A549 (cell line): ENCODE results near the gene KMO. TPM values are rescaled to one million over a fixed set of nuclear protein-coding genes. Genes with fewer than 3 reads are reported as not detected.

ENCODE experiments used
- ATAC-seq, 2 experiments: fragments of 200-7000 bp in 1 of 2; fragments of >200 bp in 1 of 2; cut with Nextera tagmentation in 1 of 2; cut with Tn5 transposase in 1 of 2; 3 replicates each; pipeline versions ENCODE4 v1.8.0 to v1.9.1; 2018 to 2020; ENCODE audit warnings: mild to moderate bottlenecking in 1 of 2, moderate library complexity in 1 of 2
- CTCF ChIA-PET: fragments of 300-600 bp; sonication (Branson Sonifier 250); formaldehyde crosslinking; extraction: SDS; loops from one replicate; lab custom pipeline; 2021; ENCODE audit warnings: antibody characterized with exemption, inconsistent platforms; lab: Yijun Ruan, JAX
- POLR2A ChIA-PET: fragments of 350-600 bp; formaldehyde crosslinking; extraction: SDS; loops from one replicate; lab custom pipeline; 2021; ENCODE audit warnings: antibody characterized with exemption, inconsistent platforms; lab: Yijun Ruan, JAX
- DNase-seq, 2 experiments: peaks; one replicate each; pipeline versions ENCODE4 v3.0.0 to v3.0.0-alpha.2; 2011 to 2016; ENCODE audit warnings: low read depth in 1 of 2, low spot score in 1 of 2
- FAIRE-seq: peaks from 2 replicates; lab custom pipeline; 2011; peaks lifted over from hg19 to GRCh38; lab: Jason Lieb, UNC
- H3K27ac ChIP-seq, 2 experiments: fragments of >200 bp; sonication (Bioruptor Twin); formaldehyde crosslinking; 3 replicates each; pipeline ENCODE4 v1.5.1; 2016 to 2017
- H3K4me1 ChIP-seq: fragments of >200 bp; sonication (Bioruptor Twin); formaldehyde crosslinking; 3 replicates; pipeline ENCODE4 v1.6.1; 2016
- H3K4me2 ChIP-seq: fragments of >200 bp; sonication (Bioruptor Twin); formaldehyde crosslinking; 3 replicates; pipeline ENCODE4 v1.6.1; 2016
- H3K4me3 ChIP-seq: fragments of >200 bp; sonication (Bioruptor Twin); formaldehyde crosslinking; 3 replicates; pipeline ENCODE4 v1.5.1; 2016
- H3K9me3 ChIP-seq: fragments of >200 bp; sonication (Bioruptor Twin); formaldehyde crosslinking; 3 replicates; pipeline ENCODE4 v1.6.1; 2016
- ATOH8 ChIP-seq: fragments of 250-450 bp; sonication (Bioruptor Pico); IDR thresholded peaks from 2 replicates; pipeline ENCODE4 v1.5.0; 2020; ENCODE audit warnings: low read depth, mild to moderate bottlenecking, moderate library complexity
- BCL3 ChIP-seq: fragments of >200 bp; sonication (Bioruptor Twin); formaldehyde crosslinking; IDR thresholded peaks from 3 replicates; pipeline ENCODE4 v1.6.1; 2016
- CHD4 ChIP-seq: fragments of 200-600 bp; sonication (generic); IDR thresholded peaks from 2 replicates; pipeline ENCODE4 v1.6.1; 2016; ENCODE audit warnings: antibody characterized with exemption, mild to moderate bottlenecking, borderline replicate concordance
- CTCF ChIP-seq: fragments of >200 bp; sonication (Bioruptor Twin); formaldehyde crosslinking; IDR thresholded peaks from 3 replicates; pipeline ENCODE4 v1.5.1; 2016
- EP300 ChIP-seq, 2 experiments: fragments of >200 bp; sonication (Bioruptor Twin); formaldehyde crosslinking; IDR thresholded peaks; 2 replicates in 1 of 2; 3 replicates in 1 of 2; pipeline ENCODE4 v1.6.1; 2016 to 2017
- FOSL2 ChIP-seq, 2 experiments: fragments of 450-650 bp in 1 of 2; fragments of >200 bp in 1 of 2; sonication (Bioruptor Twin) in 1 of 2; formaldehyde crosslinking; IDR thresholded peaks; 2 replicates each; pipeline versions ENCODE4 v1.5.0 to v1.6.1; 2016 to 2020; ENCODE audit warnings: mild to moderate bottlenecking in 1 of 2, moderate library complexity in 1 of 2
- GATA3 ChIP-seq: IDR thresholded peaks from 2 replicates; pipeline ENCODE4 v1.6.1; 2012; ENCODE audit warnings: borderline replicate concordance
- JUNB ChIP-seq: fragments of >200 bp; sonication (Bioruptor Twin); formaldehyde crosslinking; IDR thresholded peaks from 2 replicates; pipeline ENCODE4 v1.6.1; 2016
- MAFK ChIP-seq: fragments of 450-650 bp; IDR thresholded peaks from 2 replicates; pipeline ENCODE4 v1.6.1; 2014; ENCODE audit not compliant: partially characterized antibody
- MAX ChIP-seq: IDR thresholded peaks from 2 replicates; pipeline ENCODE4 v1.6.1; 2012
- PBX3 ChIP-seq: IDR thresholded peaks from 2 replicates; pipeline ENCODE4 v1.6.1; 2012
- PHF8 ChIP-seq: fragments of 200-600 bp; sonication (generic); IDR thresholded peaks from 2 replicates; pipeline ENCODE4 v1.6.1; 2016; ENCODE audit warnings: low read depth, mild to moderate bottlenecking, antibody characterized with exemption, moderate library complexity, borderline replicate concordance
- RAD21 ChIP-seq, 2 experiments: fragments of >200 bp in 1 of 2; sonication (Bioruptor Twin) in 1 of 2; formaldehyde crosslinking in 1 of 2; IDR thresholded peaks in 1 of 2; conservative IDR thresholded peaks in 1 of 2; 2 replicates in 1 of 2; 3 replicates in 1 of 2; pipeline ENCODE4 v1.6.1; 2012 to 2018; ENCODE audit warnings: inconsistent platforms in 1 of 2
- RARB ChIP-seq: fragments of 250-450 bp; sonication (Bioruptor Pico); IDR thresholded peaks from 2 replicates; pipeline ENCODE4 v1.8.0; 2021; ENCODE audit warnings: mild to moderate bottlenecking, moderate library complexity
- RFX5 ChIP-seq: fragments of 450-650 bp; IDR thresholded peaks from 2 replicates; pipeline ENCODE4 v1.7.1; 2014; ENCODE audit warnings: antibody characterized with exemption, mild to moderate bottlenecking, moderate library complexity
- SMC3 ChIP-seq: fragments of >200 bp; sonication (Bioruptor Twin); formaldehyde crosslinking; IDR thresholded peaks from 3 replicates; pipeline ENCODE4 v1.6.1; 2018; ENCODE audit warnings: inconsistent platforms
- SREBF2 ChIP-seq: fragments of 450-650 bp; IDR thresholded peaks from 2 replicates; pipeline ENCODE4 v1.6.1; 2014; ENCODE audit warnings: mild to moderate bottlenecking, moderate library complexity
- ZC3H11A ChIP-seq: fragments of 450-650 bp; IDR thresholded peaks from 2 replicates; pipeline ENCODE4 v1.6.1; 2014; ENCODE audit warnings: antibody characterized with exemption, mild to moderate bottlenecking
- ZFP36 ChIP-seq: fragments of 450-650 bp; IDR thresholded peaks from 2 replicates; pipeline ENCODE4 v1.6.1; 2014; ENCODE audit warnings: borderline replicate concordance; ENCODE audit not compliant: partially characterized antibody
- ZSCAN20 ChIP-seq: fragments of 250-450 bp; sonication (Bioruptor Pico); IDR thresholded peaks from 2 replicates; pipeline ENCODE4 v1.8.0; 2022; ENCODE audit warnings: mild to moderate bottlenecking, moderate library complexity
- WGBS: methylation state at CpG from one replicate; pipeline ENCODE4 v1.1.6; 2017; ENCODE audit errors: missing lambda C conversion rate; 5-methylcytosine and 5-hydroxymethylcytosine counted together
- polyA plus RNA-seq, 4 experiments: library from polyadenylated mRNA; depleted of rRNA in 3 of 4; stranded (reverse); fragments of >200 nt; fragmentation: RNase III in 1 of 4; extraction: RNeasy Plus Mini Kit Qiagen cat#74134 plus additional on column Dnase treatment in 1 of 4; gene quantifications; 2 replicates in 3 of 4; 3 replicates in 1 of 4; pipeline ENCODE4 v1.2.3, GENCODE V29; 2011 to 2017

Gene KMO
- polyA plus RNA-seq, 2 of the 4 experiments (the other 2 are of a cell fraction) = 0.35 to 0.47 TPM

- H3K27ac ChIP-seq = no peak overlapping the region
- no peak for DNase-seq
- POLR2A ChIA-PET = no interaction called here
These were observed 57.3 kb downstream of the KMO start for GRCh38 chr1:241589521-241589920.

GRCh38 chr1:241590719-241591118 lies 58.5 kb downstream of the KMO start:
- Histone ChIP-seq H3K27ac (peak overlapping the region; percentile 56 to 82; a peak in 5 of 6 replicates), H3K4me3 (no peak overlapping the region), H3K4me1 (peaks cover 37% of the 10 kb centered on the region), H3K9me3 (no peaks in the 10 kb centered on the region), H3K4me2 (peak overlapping the region; percentile 53)
- WGBS = 77% methylated on average over 4 of the region's 4 CpGs
- ATAC-seq (peak in 1 of 2 experiments; percentile 23; a peak in 3 of 6 replicates), DNase-seq (no peak), FAIRE-seq (no peak)
- ChIA-PET CTCF (interaction anchor here (0.8 to 4.1 kb wide), 5 partner anchors 14 to 60 kb away, joined by 3 to 28 read pairs (median 4); no protein-coding TSS in a partner anchor), POLR2A (interaction anchor here (1.1 kb wide), 2 partner anchors 18 to 20 kb away, joined by 3 to 5 read pairs; no protein-coding TSS in a partner anchor)
- TF ChIP-seq ZC3H11A = no peak
- no peak for TF ChIP-seq FOSL2 (IDR thresholded peaks at IDR 0.05)
- TF ChIP-seq FOSL2 (CRISPR knock-in tag; IDR thresholded peaks at IDR 0.05) = no peak
- no peak for TF ChIP-seq MAFK
- no peak for TF ChIP-seq RARB
- TF ChIP-seq RFX5 = no peak
- no peak for TF ChIP-seq RAD21 (conservative IDR thresholded peaks at IDR 0.05 in 1 of 2, IDR thresholded peaks at IDR 0.05 in 1 of 2)
- TF ChIP-seq PHF8 = no peak
- TF ChIP-seq ZFP36 = no peak
- no peak for TF ChIP-seq ZSCAN20 (CRISPR knock-in tag)
- TF ChIP-seq CHD4 = no peak

More at GRCh38 chr1:241589521-241589920, 57.3 kb downstream of the KMO start:
- ATAC-seq = no peak
- no peak for TF ChIP-seq ATOH8
- no peak for TF ChIP-seq CTCF
- TF ChIP-seq SREBF2 = no peak
- TF ChIP-seq SMC3 = no peak
- TF ChIP-seq PBX3 = no peak
- TF ChIP-seq, all 56 proteins: peak for 0
- WGBS = 86% methylated on average over 7 of the region's 7 CpGs
- Histone ChIP-seq H3K4me1 (peaks cover 37% of the 10 kb centered on the region), H3K4me3 (no peak overlapping the region), H3K9me3 (no peaks in the 10 kb centered on the region), H3K4me2 (no peak overlapping the region)
- FAIRE-seq = no peak
- CTCF ChIA-PET = interaction anchor here (1.5 to 4.1 kb wide), 2 partner anchors 22 to 245 kb away, joined by 4 to 28 read pairs; no protein-coding TSS in a partner anchor

GRCh38 chr1:241591317-241591716 lies 59.1 kb downstream of the KMO start:
- DNase-seq = peak; percentile 50 to 66
- Histone ChIP-seq H3K4me1 (peaks cover 37% of the 10 kb centered on the region), H3K27ac (peak overlapping the region; percentile 57 to 82)

More at GRCh38 chr1:241591317-241591716, 59.1 kb downstream of the KMO start:
- ATAC-seq = peak; percentile 82 to 95
- H3K9me3 ChIP-seq = no peaks in the 10 kb centered on the region
- CTCF ChIA-PET = interaction anchor here (0.8 to 4.1 kb wide), 5 partner anchors 14 to 61 kb away, joined by 3 to 28 read pairs (median 4); no protein-coding TSS in a partner anchor
- peak overlapping the region; percentile 53 for H3K4me2 ChIP-seq
- no peak overlapping the region for H3K4me3 ChIP-seq
- POLR2A ChIA-PET = interaction anchor here (1.1 kb wide), 2 partner anchors 17 to 19 kb away, joined by 3 to 5 read pairs; no protein-coding TSS in a partner anchor
- FAIRE-seq = no peak
- TF ChIP-seq PBX3 (0 out of 2 replicates have a peak, but pooled peaks have one; percentile 58), BCL3 (0 out of 3 replicates have a peak, but pooled peaks have one; percentile 27), FOSL2 (IDR thresholded peaks at IDR 0.05) (peak; percentile 59; the same call in 1 of the 2 replicates), FOSL2 (CRISPR knock-in tag; IDR thresholded peaks at IDR 0.05) (peak; percentile 48), RFX5 (no peak), GATA3 (peak; percentile 54; the same call in 1 of the 2 replicates), EP300 (IDR thresholded peaks at IDR 0.05) (peak in 1 of 2 experiments; percentile 39; a peak in 1 of 5 replicates), PHF8 (no peak), MAX (peak; percentile 42; the same call in 1 of the 2 replicates), JUNB (peak; percentile 86)
- TF ChIP-seq, all 56 proteins: peak for 7
